Neural cell (in vitro differentiated cells): ENCODE measurements around the gene KANSL3. TPM values are rescaled to one million over a fixed set of nuclear protein-coding genes. Genes with fewer than 3 reads are reported as not detected.

Experiments
- H2AFZ ChIP-seq: fragments of 200-600, 300-800 bp; sonication (generic), shearing (Covaris generic); 2 replicates; pipeline ENCODE4 v1.6.0; 2014; ENCODE audit warnings: low read depth, mild to moderate bottlenecking, antibody characterized with exemption, low read length, moderate library complexity
- H3F3A ChIP-seq: fragments of 200-600 bp; shearing (Covaris generic); 2 replicates; pipeline ENCODE4 v1.6.1; 2016; ENCODE audit warnings: mild to moderate bottlenecking, moderate library complexity, mixed read lengths, antibody characterized with exemption, low read length; ENCODE audit not compliant: insufficient read depth, poor library complexity, severe bottlenecking
- H3K27ac ChIP-seq: fragments of 200-600, 300-800 bp; sonication (generic), shearing (Covaris generic); 2 replicates; pipeline ENCODE4 v1.5.1; 2014; ENCODE audit warnings: mild to moderate bottlenecking, low read length, moderate library complexity
- H3K27me3 ChIP-seq: fragments of 300-800, 200-600 bp; sonication (generic), shearing (Covaris generic); 2 replicates; pipeline ENCODE4 v1.6.0; 2014; ENCODE audit warnings: mild to moderate bottlenecking, low read depth, low read length, moderate library complexity; ENCODE audit not compliant: insufficient read depth
- H3K36me3 ChIP-seq: fragments of 300-800, 200-600 bp; sonication (generic), shearing (Covaris generic); 2 replicates; pipeline ENCODE4 v1.5.1; 2014; ENCODE audit warnings: mild to moderate bottlenecking, antibody characterized with exemption, low read length, moderate library complexity; ENCODE audit not compliant: insufficient read depth
- H3K4me2 ChIP-seq: fragments of 300-800, 200-600 bp; sonication (generic), shearing (Covaris generic); 2 replicates; pipeline ENCODE4 v1.6.0; 2014; ENCODE audit warnings: mild to moderate bottlenecking, low read length
- H3K4me3 ChIP-seq: fragments of 300-800, 200-600 bp; sonication (generic), shearing (Covaris generic); 2 replicates; pipeline ENCODE4 v1.5.1; 2014; ENCODE audit warnings: mild to moderate bottlenecking, low read length, moderate library complexity
- H3K79me2 ChIP-seq: fragments of 200-600 bp; shearing (Covaris generic); replicated peaks from 2 replicates; pipeline ENCODE4 v1.6.0; 2014; ENCODE audit warnings: mild to moderate bottlenecking, low read length, moderate library complexity; ENCODE audit not compliant: insufficient read depth
- H3K9ac ChIP-seq: fragments of 300-800, 200-600 bp; sonication (generic), shearing (Covaris generic); 2 replicates; pipeline ENCODE4 v1.6.1; 2016; ENCODE audit warnings: mild to moderate bottlenecking, low read length, mixed read lengths
- H3K9me2 ChIP-seq: fragments of 200-600 bp; shearing (Covaris generic); 2 replicates; pipeline ENCODE4 v1.6.1; 2016; ENCODE audit warnings: mild to moderate bottlenecking, low read length, mixed read lengths; ENCODE audit not compliant: insufficient read depth
- H3K9me3 ChIP-seq: fragments of 200-600, 300-800 bp; sonication (generic), shearing (Covaris generic); 2 replicates; pipeline ENCODE4 v1.6.1; 2016; ENCODE audit warnings: mild to moderate bottlenecking, mixed run types, low read length, moderate library complexity, mixed read lengths
- H4K20me1 ChIP-seq: fragments of 200-600 bp; shearing (Covaris generic); 2 replicates; pipeline ENCODE4 v1.6.1; 2016; ENCODE audit warnings: mild to moderate bottlenecking, mixed run types; ENCODE audit not compliant: insufficient read depth
- CTCF ChIP-seq: fragments of 450-650 bp; IDR thresholded peaks from 2 replicates; pipeline ENCODE4 v1.5.1; 2014; ENCODE audit warnings: antibody characterized with exemption, mild to moderate bottlenecking, moderate library complexity; ENCODE audit not compliant: poor library complexity, severe bottlenecking
- EP300 ChIP-seq: fragments of 450-650 bp; conservative IDR thresholded peaks from 2 replicates; pipeline ENCODE4 v1.6.1; 2014; ENCODE audit warnings: antibody characterized with exemption, mild to moderate bottlenecking, moderate library complexity; ENCODE audit not compliant: poor library complexity, severe bottlenecking
- EZH2 ChIP-seq: fragments of 200-600, 300-800 bp; shearing (Covaris generic), sonication (generic); IDR thresholded peaks from 2 replicates; pipeline ENCODE4 v1.6.1; 2014; ENCODE audit warnings: antibody characterized with exemption, low read length, borderline replicate concordance, mild to moderate bottlenecking; ENCODE audit not compliant: insufficient read depth, poor library complexity, severe bottlenecking
- MXI1 ChIP-seq: fragments of 450-650 bp; conservative IDR thresholded peaks from 2 replicates; pipeline ENCODE4 v1.6.1; 2014; ENCODE audit warnings: antibody characterized with exemption, mild to moderate bottlenecking; ENCODE audit not compliant: poor library complexity, severe bottlenecking
- POLR2AphosphoS5 ChIP-seq: IDR thresholded peaks from 2 replicates; pipeline ENCODE4 v1.6.1; 2012
- RAD21 ChIP-seq: fragments of 450-650 bp; conservative IDR thresholded peaks from 2 replicates; pipeline ENCODE4 v1.6.1; 2014; ENCODE audit warnings: antibody characterized with exemption, mild to moderate bottlenecking, moderate library complexity
- REST ChIP-seq: IDR thresholded peaks from 2 replicates; pipeline ENCODE4 v1.6.1; 2012; ENCODE audit warnings: borderline replicate concordance
- SMC3 ChIP-seq: fragments of 450-650 bp; conservative IDR thresholded peaks from 2 replicates; pipeline ENCODE4 v1.6.1; 2014; ENCODE audit warnings: antibody characterized with exemption, mild to moderate bottlenecking, moderate library complexity; ENCODE audit not compliant: poor library complexity
- TAF1 ChIP-seq: IDR thresholded peaks from 2 replicates; pipeline ENCODE4 v1.6.1; 2012; ENCODE audit warnings: low read depth
- polyA plus RNA-seq: library from polyadenylated mRNA; depleted of rRNA; stranded (reverse); fragments of >200 nt; gene quantifications from 2 replicates; pipeline ENCODE4 v1.2.3, GENCODE V29; 2014

Gene KANSL3
- polyA plus RNA-seq, 1 donor from 2014 or later, result 37.7 TPM

- Histone ChIP-seq H3K4me2 (no peak overlapping the region), H4K20me1 (no peaks in the 10 kb centered on the region), H3K9me3 (no peaks in the 10 kb centered on the region), H3K36me3 (no peaks in the 10 kb centered on the region), H3K9me2 (no peaks in the 10 kb centered on the region), H2AFZ (no peak overlapping the region), H3K79me2 (no peaks in the 10 kb centered on the region), H3K27ac (no peak overlapping the region), H3K27me3 (no peaks in the 10 kb centered on the region), H3K9ac (no peak overlapping the region), H3F3A (no peaks in the 10 kb centered on the region), H3K4me3 (no peak overlapping the region)
- TF ChIP-seq EZH2, result no peak
- no peak for TF ChIP-seq SMC3
- no peak for TF ChIP-seq RAD21
- no peak for TF ChIP-seq POLR2AphosphoS5
- TF ChIP-seq EP300, result no peak
- no peak for TF ChIP-seq REST
- TF ChIP-seq TAF1, result no peak
- no peak for TF ChIP-seq MXI1
- no peak for TF ChIP-seq CTCF
These were observed 13.7 kb upstream of the KANSL3 start for GRCh38 chr2:96651793-96652192.

GRCh38 chr2:96649342-96649741, 11.2 kb upstream of the KANSL3 start:
- no peak overlapping the region for H2AFZ ChIP-seq
- H3K27me3 ChIP-seq, result no peaks in the 10 kb centered on the region
- H3K4me2 ChIP-seq, result no peak overlapping the region
- H3K36me3 ChIP-seq, result no peaks in the 10 kb centered on the region
- no peak overlapping the region for H3K9ac ChIP-seq
- H3K9me3 ChIP-seq, result no peaks in the 10 kb centered on the region
- no peak for TF ChIP-seq POLR2AphosphoS5
- no peak for TF ChIP-seq EZH2
- TF ChIP-seq MXI1, result no peak
- TF ChIP-seq TAF1, result no peak
- no peak for TF ChIP-seq RAD21
- no peak for TF ChIP-seq CTCF
- no peak for TF ChIP-seq EP300
- no peak for TF ChIP-seq SMC3
- no peaks in the 10 kb centered on the region for H3F3A ChIP-seq
- H3K9me2 ChIP-seq, result no peaks in the 10 kb centered on the region
- no peak overlapping the region for H3K4me3 ChIP-seq
- H4K20me1 ChIP-seq, result no peaks in the 10 kb centered on the region
- H3K79me2 ChIP-seq, result no peaks in the 10 kb centered on the region
- no peak overlapping the region for H3K27ac ChIP-seq
